ENCODE results near the gene B4GALT7. TPM values are rescaled to one million over a fixed set of nuclear protein-coding genes. Genes with fewer than 3 reads are reported as not detected.
A peak's percentile ranks its signal among the peaks of the same experiment; 100 is the strongest.

B4GALT7 gene
- polyA plus RNA-seq, 3 donors from 2014 or later, result 11.7 to 30.2 (median 21.0) TPM

DNA sequence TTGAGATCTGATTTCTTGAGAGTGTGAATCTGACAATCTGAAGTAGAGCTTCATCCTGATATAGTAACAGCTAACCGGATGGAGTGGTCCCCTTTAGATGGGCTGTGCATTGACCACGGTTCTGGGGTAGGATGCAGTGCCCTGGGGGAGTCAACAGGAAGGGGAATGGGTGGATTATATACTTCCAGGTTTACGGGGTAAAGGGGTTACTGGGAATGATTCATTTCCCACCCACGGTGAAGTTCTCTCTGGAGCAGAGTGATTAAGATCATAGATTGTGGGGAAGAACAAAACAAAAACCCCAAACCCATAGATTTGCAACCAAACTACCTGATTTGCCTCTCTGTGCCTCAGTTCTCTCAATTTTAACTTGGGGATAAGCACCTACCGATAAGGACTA is 1.5 kb upstream of the B4GALT7 start:
- H3K4me1 Mint-ChIP-seq, result peaks cover 33 to 41% of the 10 kb centered on the region in 2 donors
- H3K4me3 Mint-ChIP-seq, result peak overlapping the region; percentile 73 to 81 (median 80)
- H3K27me3 Mint-ChIP-seq (ENCODE audit: low read depth in 3 of 3), result peaks cover 2 to 11% (median 7%) of the 10 kb centered on the region in 3 donors
- DNase-seq, result no peak
- H3K27ac Mint-ChIP-seq, result peak overlapping the region in 3 of 6 donors; percentile 62 to 81 (median 71)
- peaks cover 5 to 23% (median 13%) of the 10 kb centered on the region in 3 donors for H3K36me3 Mint-ChIP-seq
- peaks cover 0 to 1% (median 0%) of the 10 kb centered on the region in 6 donors for H3K9me3 Mint-ChIP-seq

DNA sequence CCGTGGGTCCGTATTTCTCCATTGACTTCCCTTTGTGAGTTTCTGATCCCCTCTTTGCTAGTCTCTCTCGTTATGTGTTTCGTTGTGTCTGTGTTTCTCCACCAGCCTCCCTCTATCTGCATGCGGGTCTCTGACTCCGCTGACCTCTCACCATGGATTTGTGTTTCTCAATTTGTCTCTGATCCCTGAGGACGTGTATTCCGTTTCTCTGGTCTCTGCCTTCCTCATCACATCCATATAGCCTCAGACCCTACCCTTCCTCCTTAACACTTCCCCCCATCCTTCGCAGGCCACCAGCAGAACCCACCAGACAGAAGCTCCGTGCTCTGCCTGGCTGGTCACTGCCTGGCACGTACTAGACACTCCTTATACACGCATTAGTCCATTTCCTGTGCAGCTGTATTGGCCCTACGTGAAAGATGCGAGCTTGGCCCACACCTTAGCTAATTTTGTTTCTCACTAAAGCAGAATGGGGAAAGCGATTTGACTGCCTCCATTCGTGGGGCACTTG is 631 bp downstream of the B4GALT7 start:
- DNase-seq, result peak; percentile 8 to 14 (median 13)
- H3K36me3 Mint-ChIP-seq, result peaks cover 0 to 11% (median 9%) of the 10 kb centered on the region in 3 donors
- H3K27ac Mint-ChIP-seq, result peak overlapping the region; percentile 79 to 94 (median 90)

DNA sequence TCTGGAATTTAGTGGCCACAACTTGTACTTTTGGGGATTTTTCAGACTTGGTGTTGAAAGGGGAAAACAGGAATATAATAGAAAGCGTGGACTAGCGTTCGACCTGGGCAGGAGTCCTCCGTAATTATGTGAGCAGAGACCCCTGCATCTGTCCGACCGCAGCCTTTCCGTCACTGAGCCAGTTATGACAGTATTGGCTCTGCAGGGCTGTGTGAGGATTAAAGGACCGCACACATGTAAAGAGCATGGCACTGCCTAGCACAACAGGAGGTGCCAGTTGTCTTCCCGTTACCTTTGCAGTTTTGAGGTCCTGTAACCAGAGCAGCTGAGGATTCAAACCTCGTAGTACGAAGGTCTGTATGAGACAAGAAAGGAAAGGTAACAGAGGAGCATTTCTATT is 1.2 kb downstream of the B4GALT7 start:
- H3K4me3 Mint-ChIP-seq, result peak overlapping the region; percentile 89 to 98 (median 98)
- peaks cover 0 to 10% (median 3%) of the 10 kb centered on the region in 3 donors for H3K36me3 Mint-ChIP-seq
- peaks cover 0 to 1% (median 0%) of the 10 kb centered on the region in 6 donors for H3K9me3 Mint-ChIP-seq
- H3K27me3 Mint-ChIP-seq (ENCODE audit: low read depth in 3 of 3), result peaks cover 0 to 7% (median 7%) of the 10 kb centered on the region in 3 donors
- no peak for DNase-seq
- peaks cover 29 to 33% of the 10 kb centered on the region in 2 donors for H3K4me1 Mint-ChIP-seq
- peak overlapping the region in 4 of 6 donors; percentile 84 to 94 (median 90) for H3K27ac Mint-ChIP-seq

More for the DNA sequence above, 631 bp downstream of the B4GALT7 start:
- Mint-ChIP-seq H3K4me3 (peak overlapping the region; percentile 89 to 98 (median 98)), H3K27me3 (ENCODE audit: low read depth in 3 of 3) (peaks cover 0 to 7% (median 7%) of the 10 kb centered on the region in 3 donors), H3K4me1 (peaks cover 32 to 33% of the 10 kb centered on the region in 2 donors), H3K9me3 (peaks cover 0 to 1% (median 0%) of the 10 kb centered on the region in 6 donors)

DNA sequence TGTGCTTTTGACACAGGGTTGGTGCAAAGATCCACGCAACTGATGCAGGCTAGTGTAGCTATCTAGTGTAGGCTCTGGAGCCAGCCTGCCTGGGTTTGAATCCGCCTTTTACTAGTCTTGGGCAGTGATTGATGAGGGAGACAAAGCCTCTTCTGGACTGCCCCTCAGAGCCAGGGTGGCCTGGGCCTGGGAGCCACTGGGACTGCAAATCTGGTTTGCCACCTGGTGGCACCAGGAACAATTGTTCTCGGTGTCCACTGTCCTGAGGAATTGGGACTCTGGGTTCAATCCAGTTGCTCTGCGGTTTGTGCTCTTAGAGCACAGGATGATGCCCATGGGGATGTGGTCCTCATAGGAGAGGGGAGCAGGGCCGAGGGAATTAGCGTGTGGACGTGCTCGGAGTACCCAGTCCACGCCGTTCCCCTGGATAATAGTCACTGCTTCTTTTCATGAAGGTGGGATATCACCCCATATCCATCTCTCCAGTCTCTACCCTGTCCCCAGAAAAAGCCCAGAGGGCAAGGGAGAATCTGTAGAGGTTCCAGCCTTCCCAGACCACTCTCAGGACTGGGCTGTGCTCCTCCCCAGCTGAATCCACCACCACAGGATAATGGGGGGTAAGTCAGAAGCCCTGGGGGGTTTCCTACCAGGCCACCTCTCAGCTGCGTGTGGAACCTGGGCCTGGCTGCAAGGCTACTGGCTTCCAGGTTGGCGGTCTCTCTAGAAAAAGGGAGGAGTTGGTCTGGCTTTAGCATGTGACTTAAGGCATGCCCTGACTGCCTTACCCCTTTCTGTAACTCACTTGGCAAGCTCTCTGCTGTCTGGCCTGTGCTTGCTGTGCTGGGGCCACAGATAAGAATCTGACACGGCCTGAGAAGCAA is 1.9 kb downstream of the B4GALT7 start:
- peaks cover 0 to 1% (median 0%) of the 10 kb centered on the region in 6 donors for H3K9me3 Mint-ChIP-seq

DNA sequence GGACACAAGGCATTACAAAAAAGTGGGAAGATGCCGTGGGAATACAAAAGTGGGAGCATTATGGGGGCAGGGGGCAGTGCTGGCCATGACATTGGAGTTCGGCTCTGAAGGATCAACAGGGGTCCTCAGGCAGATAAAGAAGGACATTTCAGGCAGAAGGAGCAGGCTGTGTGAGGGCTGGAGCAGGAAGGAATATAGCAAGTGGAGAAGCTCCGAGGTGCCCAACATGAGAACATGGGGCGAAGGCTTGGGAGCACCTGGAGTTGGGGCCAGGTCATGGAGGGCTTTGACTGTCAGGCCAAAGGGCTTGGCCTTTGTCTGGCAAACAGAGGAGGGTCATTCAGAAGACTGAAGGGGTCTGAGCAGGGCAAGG is 2.5 kb downstream of the B4GALT7 start:
- H3K27me3 Mint-ChIP-seq (ENCODE audit: low read depth in 3 of 3), result peaks cover 0 to 9% (median 9%) of the 10 kb centered on the region in 3 donors
- peaks cover 0 to 1% (median 0%) of the 10 kb centered on the region in 6 donors for H3K9me3 Mint-ChIP-seq
- peak overlapping the region in 3 of 6 donors; percentile 54 to 66 (median 60) for H3K27ac Mint-ChIP-seq
- H3K36me3 Mint-ChIP-seq, result peaks cover 0 to 10% (median 5%) of the 10 kb centered on the region in 3 donors
- no peak overlapping the region for H3K4me3 Mint-ChIP-seq
- DNase-seq, result no peak
- peaks cover 27 to 33% of the 10 kb centered on the region in 2 donors for H3K4me1 Mint-ChIP-seq

More for the DNA sequence above, 1.9 kb downstream of the B4GALT7 start:
- Mint-ChIP-seq H3K27ac (peak overlapping the region in 5 of 6 donors; percentile 31 to 66 (median 55)), H3K4me1 (peaks cover 27 to 33% of the 10 kb centered on the region in 2 donors), H3K27me3 (ENCODE audit: low read depth in 3 of 3) (peaks cover 0 to 9% (median 8%) of the 10 kb centered on the region in 3 donors), H3K4me3 (peak overlapping the region in 4 of 5 donors; percentile 54 to 98 (median 91)), H3K36me3 (peaks cover 0 to 10% (median 5%) of the 10 kb centered on the region in 3 donors)
- DNase-seq, result no peak

DNA sequence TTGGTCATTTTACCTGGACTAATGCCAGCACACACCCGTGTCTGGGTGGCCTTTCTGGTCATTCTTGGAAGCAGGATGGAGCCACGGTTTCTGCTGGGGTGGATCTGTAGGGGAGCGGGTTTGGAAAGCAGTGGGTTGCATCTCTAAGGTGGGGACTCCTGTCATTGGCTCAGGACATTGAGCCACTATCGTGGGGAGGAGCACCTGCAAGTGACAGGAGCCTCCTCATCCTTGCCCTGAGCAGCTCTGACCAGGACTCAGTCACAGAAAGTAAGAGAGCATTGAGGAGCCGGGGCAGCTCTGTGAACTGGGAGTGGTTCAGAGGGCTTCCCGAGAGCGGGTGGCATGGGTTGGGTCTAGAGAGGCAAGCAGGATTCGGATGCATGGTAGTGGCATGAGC is 3.7 kb downstream of the B4GALT7 start:
- peak overlapping the region in 1 of 5 donors; percentile 17 for H3K4me3 Mint-ChIP-seq
- peak overlapping the region in 1 of 6 donors; percentile 60 for H3K27ac Mint-ChIP-seq
- H3K9me3 Mint-ChIP-seq, result peaks cover 0 to 1% (median 0%) of the 10 kb centered on the region in 6 donors
- peaks cover 0 to 10% (median 5%) of the 10 kb centered on the region in 3 donors for H3K36me3 Mint-ChIP-seq
- peaks cover 0 to 9% (median 7%) of the 10 kb centered on the region in 3 donors for H3K27me3 Mint-ChIP-seq (ENCODE audit: low read depth in 3 of 3)
- peaks cover 25 to 29% of the 10 kb centered on the region in 2 donors for H3K4me1 Mint-ChIP-seq
- no peak for DNase-seq

DNA sequence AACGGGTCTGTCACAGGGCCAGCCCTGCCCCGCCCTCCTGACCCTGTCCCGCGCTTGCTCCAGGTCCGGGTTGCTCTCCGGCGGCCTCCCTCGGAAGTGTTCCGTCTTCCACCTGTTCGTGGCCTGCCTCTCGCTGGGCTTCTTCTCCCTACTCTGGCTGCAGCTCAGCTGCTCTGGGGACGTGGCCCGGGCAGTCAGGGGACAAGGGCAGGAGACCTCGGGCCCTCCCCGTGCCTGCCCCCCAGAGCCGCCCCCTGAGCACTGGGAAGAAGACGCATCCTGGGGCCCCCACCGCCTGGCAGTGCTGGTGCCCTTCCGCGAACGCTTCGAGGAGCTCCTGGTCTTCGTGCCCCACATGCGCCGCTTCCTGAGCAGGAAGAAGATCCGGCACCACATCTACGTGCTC is 4.2 kb downstream of the B4GALT7 start:
- peaks cover 0 to 9% (median 7%) of the 10 kb centered on the region in 3 donors for H3K27me3 Mint-ChIP-seq (ENCODE audit: low read depth in 3 of 3)
- DNase-seq, result no peak
- H3K4me3 Mint-ChIP-seq, result no peak overlapping the region
- peaks cover 0 to 1% (median 0%) of the 10 kb centered on the region in 6 donors for H3K9me3 Mint-ChIP-seq
- H3K27ac Mint-ChIP-seq, result no peak overlapping the region
- peaks cover 0 to 10% (median 5%) of the 10 kb centered on the region in 3 donors for H3K36me3 Mint-ChIP-seq
- peaks cover 21 to 24% of the 10 kb centered on the region in 2 donors for H3K4me1 Mint-ChIP-seq

DNA sequence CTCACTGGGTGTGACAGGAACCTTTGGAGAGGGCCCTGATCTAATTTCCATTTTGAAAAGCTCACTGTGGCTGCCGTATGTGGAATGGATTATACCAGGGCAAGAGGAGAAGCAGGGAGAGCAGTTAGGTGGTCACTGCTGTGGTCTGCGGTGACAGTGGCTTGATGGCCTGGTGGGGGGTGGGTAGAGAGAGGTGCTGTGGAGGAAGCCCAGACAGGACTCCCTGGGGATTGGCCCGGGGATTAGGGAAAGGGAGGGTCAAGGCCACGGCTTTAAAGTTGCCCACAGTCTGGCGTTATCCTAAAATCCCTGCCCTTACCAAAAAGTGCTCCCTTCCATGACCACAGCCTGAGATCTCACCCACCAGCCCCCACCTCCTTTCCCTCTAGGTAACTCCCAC is 4.7 kb downstream of the B4GALT7 start:
- peaks cover 0 to 10% (median 5%) of the 10 kb centered on the region in 3 donors for H3K36me3 Mint-ChIP-seq
- H3K9me3 Mint-ChIP-seq, result peaks cover 0 to 1% (median 0%) of the 10 kb centered on the region in 6 donors
- H3K27me3 Mint-ChIP-seq (ENCODE audit: low read depth in 3 of 3), result peaks cover 0 to 9% (median 7%) of the 10 kb centered on the region in 3 donors
- no peak for DNase-seq
- H3K4me3 Mint-ChIP-seq, result no peak overlapping the region
- H3K27ac Mint-ChIP-seq, result no peak overlapping the region
- peaks cover 19 to 23% of the 10 kb centered on the region in 2 donors for H3K4me1 Mint-ChIP-seq

DNA sequence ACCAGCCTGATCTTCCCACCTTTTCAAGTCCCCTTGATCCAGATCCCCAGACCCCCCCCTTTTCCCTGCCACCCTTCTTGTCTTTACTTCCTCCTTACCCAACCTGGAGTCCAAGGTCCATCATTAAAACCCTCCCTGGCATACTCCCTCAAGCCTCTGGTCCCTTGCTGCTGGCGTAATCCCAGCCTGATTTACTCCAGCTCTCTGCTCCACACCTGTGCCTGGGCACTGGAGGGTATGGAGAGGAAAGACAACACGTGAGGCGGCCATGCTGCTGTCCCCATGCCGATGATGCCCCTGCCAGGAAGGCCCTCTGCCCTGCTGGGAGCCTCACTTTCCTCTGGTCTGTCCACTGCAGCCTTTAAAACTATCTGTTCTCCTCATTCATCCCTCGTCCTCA is 5.1 kb downstream of the B4GALT7 start:
- Mint-ChIP-seq H3K9me3 (peaks cover 0 to 1% (median 0%) of the 10 kb centered on the region in 6 donors), H3K27me3 (ENCODE audit: low read depth in 3 of 3) (peaks cover 0 to 9% (median 7%) of the 10 kb centered on the region in 3 donors), H3K4me3 (no peak overlapping the region), H3K4me1 (peaks cover 19 to 23% of the 10 kb centered on the region in 2 donors), H3K27ac (peak overlapping the region in 1 of 6 donors; percentile 73), H3K36me3 (peaks cover 0 to 10% (median 5%) of the 10 kb centered on the region in 3 donors)
- no peak for DNase-seq

DNA sequence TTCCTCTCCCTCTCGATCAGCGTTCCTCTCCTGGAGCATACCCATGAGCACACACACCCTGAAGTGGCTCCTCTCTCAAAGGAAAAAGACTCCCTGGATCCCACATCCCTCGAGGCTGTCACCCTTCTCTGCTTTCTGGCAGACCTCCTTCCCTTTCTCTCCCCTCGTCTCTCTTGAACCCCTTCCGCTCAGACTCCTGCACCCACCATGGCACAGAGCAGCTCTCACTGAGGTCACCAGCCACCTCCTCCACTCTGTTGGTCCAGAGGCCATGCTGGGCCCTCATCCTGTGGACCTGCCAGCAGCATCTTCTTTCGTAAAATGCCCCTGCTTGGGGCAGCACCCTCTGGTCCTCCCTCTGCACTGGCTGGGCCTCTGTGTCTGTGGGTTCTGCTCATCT is 5.7 kb downstream of the B4GALT7 start:
- H3K27me3 Mint-ChIP-seq (ENCODE audit: low read depth in 3 of 3), result peaks cover 0 to 4% (median 3%) of the 10 kb centered on the region in 3 donors
- H3K9me3 Mint-ChIP-seq, result peaks cover 0 to under 1% (median 0%) of the 10 kb centered on the region in 6 donors
- H3K4me3 Mint-ChIP-seq, result no peak overlapping the region
- peaks cover 14 to 17% of the 10 kb centered on the region in 2 donors for H3K4me1 Mint-ChIP-seq
- DNase-seq, result no peak
- peaks cover 0 to 8% (median 5%) of the 10 kb centered on the region in 3 donors for H3K36me3 Mint-ChIP-seq
- peak overlapping the region in 1 of 6 donors; percentile 73 for H3K27ac Mint-ChIP-seq

DNA sequence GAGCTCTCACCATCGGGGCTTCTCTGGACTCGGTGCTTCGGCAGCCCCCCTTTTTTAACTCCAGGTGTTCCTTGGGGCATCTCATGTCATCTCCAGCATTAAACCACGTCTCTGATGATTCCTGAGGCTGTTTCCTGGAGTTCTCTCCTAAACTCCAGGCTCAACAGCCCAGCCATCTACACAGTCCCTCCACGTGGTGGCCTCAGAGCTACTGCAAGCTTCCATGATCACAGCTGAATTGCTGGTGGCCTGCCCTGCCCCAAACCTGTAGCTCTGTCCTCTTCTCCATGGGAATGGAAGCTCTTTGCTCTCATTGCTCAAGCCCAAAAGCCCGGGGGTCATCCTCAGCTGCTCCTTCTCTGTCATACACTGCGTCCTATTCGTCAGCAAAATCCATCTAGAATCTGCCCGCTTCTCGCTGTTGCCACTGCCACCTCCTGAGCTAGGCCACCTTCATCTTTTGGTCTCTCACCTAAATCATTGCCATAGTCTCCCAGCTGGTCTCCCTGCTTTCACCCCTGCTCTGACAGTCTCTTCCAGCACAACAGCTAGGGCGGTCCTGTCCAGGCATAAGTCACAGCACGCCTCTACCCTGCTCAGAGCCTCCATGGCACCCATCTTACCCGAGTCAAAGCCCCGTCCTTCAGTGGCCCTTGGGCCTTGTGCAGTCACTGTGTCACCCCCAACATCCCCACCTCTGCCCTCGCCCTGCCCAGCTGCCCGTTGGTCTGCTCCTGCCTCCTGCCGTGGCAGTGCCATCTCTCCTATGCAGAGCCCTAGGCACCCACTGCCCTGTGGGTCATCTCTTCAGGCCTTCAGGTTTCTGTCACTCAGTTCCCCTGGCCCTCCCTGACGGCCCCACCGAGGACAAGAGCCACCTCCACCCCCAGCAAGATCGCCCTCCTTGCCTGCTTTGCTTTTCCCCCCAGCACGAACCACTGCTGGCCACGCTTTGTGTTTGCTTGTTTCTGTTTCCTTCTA is 6.4 kb downstream of the B4GALT7 start:
- peaks cover 8 to 11% of the 10 kb centered on the region in 2 donors for H3K4me1 Mint-ChIP-seq
- H3K27me3 Mint-ChIP-seq (ENCODE audit: low read depth in 3 of 3), result peaks cover 0 to 6% (median 3%) of the 10 kb centered on the region in 3 donors
- peak overlapping the region in 3 of 6 donors; percentile 5 to 35 (median 22) for H3K27ac Mint-ChIP-seq
- peaks cover 0 to 8% (median 5%) of the 10 kb centered on the region in 3 donors for H3K36me3 Mint-ChIP-seq
- DNase-seq, result no peak
- no peak overlapping the region for H3K4me3 Mint-ChIP-seq
- no peaks in the 10 kb centered on the region for H3K9me3 Mint-ChIP-seq

DNA sequence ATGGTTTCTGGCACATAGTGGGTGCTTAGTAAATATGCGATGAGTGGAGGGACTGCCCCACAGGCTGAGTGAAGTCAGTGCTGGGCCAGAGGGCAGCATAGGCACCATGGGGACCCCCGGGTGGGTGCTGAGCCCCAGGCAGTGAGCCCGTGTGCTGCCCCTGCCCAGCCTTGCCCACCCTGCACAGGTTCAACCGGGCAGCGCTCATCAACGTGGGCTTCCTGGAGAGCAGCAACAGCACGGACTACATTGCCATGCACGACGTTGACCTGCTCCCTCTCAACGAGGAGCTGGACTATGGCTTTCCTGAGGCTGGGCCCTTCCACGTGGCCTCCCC is 7.2 kb downstream of the B4GALT7 start:
- H3K4me3 Mint-ChIP-seq, result no peak overlapping the region
- H3K36me3 Mint-ChIP-seq, result peaks cover 0 to 8% (median 5%) of the 10 kb centered on the region in 3 donors

More for the DNA sequence above, 7.2 kb downstream of the B4GALT7 start:
- no peak for DNase-seq
- H3K4me1 Mint-ChIP-seq, result peaks cover 5 to 6% of the 10 kb centered on the region in 2 donors
- no peaks in the 10 kb centered on the region for H3K9me3 Mint-ChIP-seq
- H3K27me3 Mint-ChIP-seq (ENCODE audit: low read depth in 3 of 3), result peaks cover 0 to 6% (median 3%) of the 10 kb centered on the region in 3 donors
- H3K27ac Mint-ChIP-seq, result no peak overlapping the region

Data from immature natural killer cell (primary cell).